ENCODE results near the gene RBMS3.

The RBMS3 gene

GRCh38 chr3:29952431-29952830 is 671.6 kb downstream of the RBMS3 start:
- H3K27ac ChIP-seq (ENCODE audit: low read depth in 2 of 2, low read length in 2 of 2): no peak overlapping the region
- H3K27me3 ChIP-seq (ENCODE audit: control insufficient read depth in 2 of 2, insufficient read depth in 2 of 2, low read length in 2 of 2): no peaks in the 10 kb centered on the region
- no peak overlapping the region for H3K9ac ChIP-seq (ENCODE audit: low read depth in 1 of 2, low read length in 2 of 2)
- no peaks in the 10 kb centered on the region for H3K9me3 ChIP-seq (ENCODE audit: control insufficient read depth in 2 of 2, low read length in 2 of 2)
- no peak overlapping the region for H3K4me3 ChIP-seq (ENCODE audit: low read length in 2 of 2)
- no peaks in the 10 kb centered on the region for H3K36me3 ChIP-seq (ENCODE audit: control insufficient read depth in 2 of 2, insufficient read depth in 2 of 2, low read length in 2 of 2)
- H3K4me1 ChIP-seq (ENCODE audit: control insufficient read depth in 2 of 2, insufficient read depth in 2 of 2, low read length in 2 of 2): no peaks in the 10 kb centered on the region

GRCh38 chr3:29955413-29955812 is 674.5 kb downstream of the RBMS3 start:
- H3K4me1 ChIP-seq (ENCODE audit: control insufficient read depth in 2 of 2, insufficient read depth in 2 of 2, low read length in 2 of 2): no peaks in the 10 kb centered on the region
- no peaks in the 10 kb centered on the region for H3K36me3 ChIP-seq (ENCODE audit: control insufficient read depth in 2 of 2, insufficient read depth in 2 of 2, low read length in 2 of 2)
- H3K9me3 ChIP-seq (ENCODE audit: control insufficient read depth in 2 of 2, low read length in 2 of 2): no peaks in the 10 kb centered on the region
- H3K4me3 ChIP-seq (ENCODE audit: low read length in 2 of 2): no peak overlapping the region
- H3K27ac ChIP-seq (ENCODE audit: low read depth in 2 of 2, low read length in 2 of 2): no peak overlapping the region
- H3K27me3 ChIP-seq (ENCODE audit: control insufficient read depth in 2 of 2, insufficient read depth in 2 of 2, low read length in 2 of 2): no peaks in the 10 kb centered on the region
- H3K9ac ChIP-seq (ENCODE audit: low read depth in 1 of 2, low read length in 2 of 2): no peak overlapping the region

- H3K9me3 ChIP-seq (ENCODE audit: control insufficient read depth in 2 of 2, low read length in 2 of 2): no peaks in the 10 kb centered on the region
Observed at GRCh38 chr3:29958816-29959215, 677.9 kb downstream of the RBMS3 start.

DNA sequence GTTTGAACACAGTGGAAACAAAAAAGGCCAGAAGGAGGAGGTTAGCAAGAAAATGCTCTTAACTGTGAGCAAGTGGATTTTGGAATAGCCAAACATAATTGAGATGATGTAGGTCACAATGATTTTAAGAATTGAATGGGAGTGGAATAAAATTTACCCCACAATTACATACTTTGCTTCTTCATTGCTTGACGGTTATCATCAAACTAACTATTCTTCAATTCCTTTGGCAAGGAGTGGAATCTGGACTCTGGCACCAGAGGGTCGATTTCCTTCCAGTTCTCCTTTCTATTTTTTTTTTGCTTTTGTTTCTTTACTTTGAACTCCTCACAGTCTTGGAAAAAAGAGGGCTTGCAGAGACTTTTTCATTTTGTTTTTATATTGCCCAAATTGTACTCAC is 691.0 kb downstream of the RBMS3 start:
- Histone ChIP-seq H3K27me3 (ENCODE audit: control insufficient read depth in 2 of 2, insufficient read depth in 2 of 2, low read length in 2 of 2) (no peaks in the 10 kb centered on the region), H3K36me3 (ENCODE audit: control insufficient read depth in 2 of 2, insufficient read depth in 2 of 2, low read length in 2 of 2) (no peaks in the 10 kb centered on the region), H3K4me3 (ENCODE audit: low read length in 2 of 2) (no peak overlapping the region), H3K27ac (ENCODE audit: low read depth in 2 of 2, low read length in 2 of 2) (no peak overlapping the region), H3K9ac (ENCODE audit: low read depth in 1 of 2, low read length in 2 of 2) (no peak overlapping the region), H3K4me1 (ENCODE audit: control insufficient read depth in 2 of 2, insufficient read depth in 2 of 2, low read length in 2 of 2) (no peaks in the 10 kb centered on the region), H3K9me3 (ENCODE audit: control insufficient read depth in 2 of 2, low read length in 2 of 2) (no peaks in the 10 kb centered on the region)

More at GRCh38 chr3:29958816-29959215, 677.9 kb downstream of the RBMS3 start:
- no peak overlapping the region for H3K9ac ChIP-seq (ENCODE audit: low read depth in 1 of 2, low read length in 2 of 2)
- H3K4me1 ChIP-seq (ENCODE audit: control insufficient read depth in 2 of 2, insufficient read depth in 2 of 2, low read length in 2 of 2): no peaks in the 10 kb centered on the region
- no peaks in the 10 kb centered on the region for H3K36me3 ChIP-seq (ENCODE audit: control insufficient read depth in 2 of 2, insufficient read depth in 2 of 2, low read length in 2 of 2)
- no peak overlapping the region for H3K4me3 ChIP-seq (ENCODE audit: low read length in 2 of 2)
- no peak overlapping the region for H3K27ac ChIP-seq (ENCODE audit: low read depth in 2 of 2, low read length in 2 of 2)
- H3K27me3 ChIP-seq (ENCODE audit: control insufficient read depth in 2 of 2, insufficient read depth in 2 of 2, low read length in 2 of 2): no peaks in the 10 kb centered on the region

DNA sequence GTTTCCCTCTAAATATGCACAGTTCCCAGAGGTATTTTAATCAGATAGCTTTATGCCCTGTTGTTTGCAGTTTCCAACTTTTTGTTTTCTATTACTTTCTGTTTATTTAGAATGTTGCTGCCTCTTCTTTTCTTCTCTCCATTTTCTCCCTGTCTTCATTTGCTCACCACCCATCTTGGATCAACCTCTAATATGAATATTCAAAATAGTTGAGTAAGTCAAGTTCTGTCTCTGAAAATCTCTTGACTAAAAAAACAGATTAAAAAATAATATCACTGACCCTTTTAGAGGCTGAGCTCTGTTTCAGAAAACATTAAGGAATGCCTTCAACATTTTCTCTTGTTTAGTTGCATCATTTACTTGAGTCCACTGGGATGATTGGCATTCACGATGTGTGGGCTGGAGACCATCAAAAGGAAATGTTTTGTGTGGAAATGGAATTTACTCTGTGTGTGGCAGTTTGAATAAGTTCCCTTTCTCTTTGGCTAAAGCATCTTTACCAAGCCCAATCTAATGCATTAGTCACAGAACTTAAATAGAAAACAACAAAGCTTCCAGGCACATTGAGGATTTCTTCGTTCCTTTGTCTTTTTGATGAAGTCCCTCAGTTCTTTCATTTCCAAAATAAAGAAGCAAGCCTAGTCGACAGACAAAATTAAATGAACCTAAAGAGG is 691.6 kb downstream of the RBMS3 start:
- no peaks in the 10 kb centered on the region for H3K4me1 ChIP-seq (ENCODE audit: control insufficient read depth in 2 of 2, insufficient read depth in 2 of 2, low read length in 2 of 2)
- no peaks in the 10 kb centered on the region for H3K27me3 ChIP-seq (ENCODE audit: control insufficient read depth in 2 of 2, insufficient read depth in 2 of 2, low read length in 2 of 2)
- H3K36me3 ChIP-seq (ENCODE audit: control insufficient read depth in 2 of 2, insufficient read depth in 2 of 2, low read length in 2 of 2): no peaks in the 10 kb centered on the region
- H3K4me3 ChIP-seq (ENCODE audit: low read length in 2 of 2): no peak overlapping the region
- no peaks in the 10 kb centered on the region for H3K9me3 ChIP-seq (ENCODE audit: control insufficient read depth in 2 of 2, low read length in 2 of 2)
- H3K9ac ChIP-seq (ENCODE audit: low read depth in 1 of 2, low read length in 2 of 2): no peak overlapping the region
- H3K27ac ChIP-seq (ENCODE audit: low read depth in 2 of 2, low read length in 2 of 2): no peak overlapping the region

- no peaks in the 10 kb centered on the region for H3K36me3 ChIP-seq (ENCODE audit: control insufficient read depth in 2 of 2, insufficient read depth in 2 of 2, low read length in 2 of 2)
- H3K27ac ChIP-seq (ENCODE audit: low read depth in 2 of 2, low read length in 2 of 2): no peak overlapping the region
- H3K4me3 ChIP-seq (ENCODE audit: low read length in 2 of 2): no peak overlapping the region
- no peak overlapping the region for H3K9ac ChIP-seq (ENCODE audit: low read depth in 1 of 2, low read length in 2 of 2)
- H3K9me3 ChIP-seq (ENCODE audit: control insufficient read depth in 2 of 2, low read length in 2 of 2): no peaks in the 10 kb centered on the region
- no peaks in the 10 kb centered on the region for H3K4me1 ChIP-seq (ENCODE audit: control insufficient read depth in 2 of 2, insufficient read depth in 2 of 2, low read length in 2 of 2)
- no peaks in the 10 kb centered on the region for H3K27me3 ChIP-seq (ENCODE audit: control insufficient read depth in 2 of 2, insufficient read depth in 2 of 2, low read length in 2 of 2)
Observed at GRCh38 chr3:29973763-29974162, 692.9 kb downstream of the RBMS3 start.

- Histone ChIP-seq H3K4me1 (ENCODE audit: control insufficient read depth in 2 of 2, insufficient read depth in 2 of 2, low read length in 2 of 2) (no peaks in the 10 kb centered on the region), H3K36me3 (ENCODE audit: control insufficient read depth in 2 of 2, insufficient read depth in 2 of 2, low read length in 2 of 2) (no peaks in the 10 kb centered on the region), H3K9ac (ENCODE audit: low read depth in 1 of 2, low read length in 2 of 2) (no peak overlapping the region), H3K4me3 (ENCODE audit: low read length in 2 of 2) (no peak overlapping the region), H3K27me3 (ENCODE audit: control insufficient read depth in 2 of 2, insufficient read depth in 2 of 2, low read length in 2 of 2) (no peaks in the 10 kb centered on the region), H3K9me3 (ENCODE audit: control insufficient read depth in 2 of 2, low read length in 2 of 2) (no peaks in the 10 kb centered on the region), H3K27ac (ENCODE audit: low read depth in 2 of 2, low read length in 2 of 2) (no peak overlapping the region)
Observed at GRCh38 chr3:29976871-29977270, 696.0 kb downstream of the RBMS3 start.

- H3K9ac ChIP-seq (ENCODE audit: low read depth in 1 of 2, low read length in 2 of 2): no peak overlapping the region
- H3K27me3 ChIP-seq (ENCODE audit: control insufficient read depth in 2 of 2, insufficient read depth in 2 of 2, low read length in 2 of 2): no peaks in the 10 kb centered on the region
- no peaks in the 10 kb centered on the region for H3K9me3 ChIP-seq (ENCODE audit: control insufficient read depth in 2 of 2, low read length in 2 of 2)
- H3K36me3 ChIP-seq (ENCODE audit: control insufficient read depth in 2 of 2, insufficient read depth in 2 of 2, low read length in 2 of 2): no peaks in the 10 kb centered on the region
- H3K4me3 ChIP-seq (ENCODE audit: low read length in 2 of 2): no peak overlapping the region
- no peak overlapping the region for H3K27ac ChIP-seq (ENCODE audit: low read depth in 2 of 2, low read length in 2 of 2)
- H3K4me1 ChIP-seq (ENCODE audit: control insufficient read depth in 2 of 2, insufficient read depth in 2 of 2, low read length in 2 of 2): no peaks in the 10 kb centered on the region
Observed at GRCh38 chr3:29977360-29977759, 696.5 kb downstream of the RBMS3 start.

DNA sequence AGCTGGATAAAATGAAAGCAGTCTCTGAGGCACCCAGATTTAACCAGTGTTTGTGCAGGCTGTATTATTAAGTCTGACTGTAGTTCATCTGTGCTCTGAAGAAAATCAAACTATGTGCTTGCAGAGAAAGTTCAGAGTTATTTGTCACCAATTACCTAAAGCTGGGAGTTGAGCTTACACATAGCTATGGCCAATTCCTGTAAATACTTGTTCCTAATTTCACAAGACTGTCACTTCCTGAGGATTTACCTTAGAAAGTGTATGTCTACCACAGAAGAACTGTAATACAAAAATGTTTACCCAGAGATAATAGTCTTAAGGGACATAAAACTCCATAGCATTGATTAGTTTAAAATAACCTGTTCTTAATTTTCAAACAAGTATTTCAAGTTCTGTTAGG is 697.2 kb downstream of the RBMS3 start:
- Histone ChIP-seq H3K36me3 (ENCODE audit: control insufficient read depth in 2 of 2, insufficient read depth in 2 of 2, low read length in 2 of 2) (no peaks in the 10 kb centered on the region), H3K27me3 (ENCODE audit: control insufficient read depth in 2 of 2, insufficient read depth in 2 of 2, low read length in 2 of 2) (no peaks in the 10 kb centered on the region), H3K27ac (ENCODE audit: low read depth in 2 of 2, low read length in 2 of 2) (no peak overlapping the region), H3K4me1 (ENCODE audit: control insufficient read depth in 2 of 2, insufficient read depth in 2 of 2, low read length in 2 of 2) (no peaks in the 10 kb centered on the region), H3K9me3 (ENCODE audit: control insufficient read depth in 2 of 2, low read length in 2 of 2) (no peaks in the 10 kb centered on the region), H3K9ac (ENCODE audit: low read depth in 1 of 2, low read length in 2 of 2) (no peak overlapping the region), H3K4me3 (ENCODE audit: low read length in 2 of 2) (no peak overlapping the region)

DNA sequence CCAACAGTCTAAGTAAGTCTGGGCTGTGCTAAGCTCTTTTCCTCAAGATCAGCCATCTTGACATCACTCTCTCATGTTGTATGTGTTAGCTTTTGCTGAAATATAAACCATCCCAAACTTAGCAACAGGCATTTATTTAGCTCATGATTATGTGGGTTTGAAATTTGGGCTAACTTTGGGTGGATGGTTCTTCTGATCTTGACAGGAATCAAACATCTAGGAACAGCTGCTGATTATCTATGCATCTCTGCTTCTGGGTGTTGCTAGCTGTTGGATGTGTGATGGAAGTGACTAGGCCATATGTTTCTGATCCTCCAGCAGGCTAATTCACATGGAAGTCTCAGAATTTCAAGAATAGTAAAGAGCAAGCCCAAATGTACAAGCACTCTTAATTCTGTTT is 710.3 kb downstream of the RBMS3 start:
- H3K9ac ChIP-seq (ENCODE audit: low read depth in 1 of 2, low read length in 2 of 2): no peak overlapping the region
- H3K27ac ChIP-seq (ENCODE audit: low read depth in 2 of 2, low read length in 2 of 2): no peak overlapping the region

GRCh38 chr3:30002797-30003196 is 721.9 kb downstream of the RBMS3 start:
- no peak overlapping the region for H3K4me3 ChIP-seq (ENCODE audit: low read length in 2 of 2)
- no peaks in the 10 kb centered on the region for H3K27me3 ChIP-seq (ENCODE audit: control insufficient read depth in 2 of 2, insufficient read depth in 2 of 2, low read length in 2 of 2)
- no peak overlapping the region for H3K27ac ChIP-seq (ENCODE audit: low read depth in 2 of 2, low read length in 2 of 2)
- H3K4me1 ChIP-seq (ENCODE audit: control insufficient read depth in 2 of 2, insufficient read depth in 2 of 2, low read length in 2 of 2): no peaks in the 10 kb centered on the region
- no peaks in the 10 kb centered on the region for H3K9me3 ChIP-seq (ENCODE audit: control insufficient read depth in 2 of 2, low read length in 2 of 2)
- no peaks in the 10 kb centered on the region for H3K36me3 ChIP-seq (ENCODE audit: control insufficient read depth in 2 of 2, insufficient read depth in 2 of 2, low read length in 2 of 2)
- no peak overlapping the region for H3K9ac ChIP-seq (ENCODE audit: low read depth in 1 of 2, low read length in 2 of 2)

More for the DNA sequence above, 710.3 kb downstream of the RBMS3 start:
- no peaks in the 10 kb centered on the region for H3K27me3 ChIP-seq (ENCODE audit: control insufficient read depth in 2 of 2, insufficient read depth in 2 of 2, low read length in 2 of 2)
- H3K4me3 ChIP-seq (ENCODE audit: low read length in 2 of 2): no peak overlapping the region
- no peaks in the 10 kb centered on the region for H3K9me3 ChIP-seq (ENCODE audit: control insufficient read depth in 2 of 2, low read length in 2 of 2)
- no peaks in the 10 kb centered on the region for H3K4me1 ChIP-seq (ENCODE audit: control insufficient read depth in 2 of 2, insufficient read depth in 2 of 2, low read length in 2 of 2)
- H3K36me3 ChIP-seq (ENCODE audit: control insufficient read depth in 2 of 2, insufficient read depth in 2 of 2, low read length in 2 of 2): no peaks in the 10 kb centered on the region
